Astrocyte of the cerebellum (primary cell): ENCODE results near the gene FSCN2.
"Not testable (repeated sequence)": the region's sequence is repeated elsewhere in the genome, so short reads cannot be mapped to it uniquely, and the experiment has no call there.

ENCODE experiments used
- DNase-seq: peaks from one replicate; pipeline ENCODE4 v3.0.0-alpha.2; 2011; ENCODE audit warnings: low read depth
- H3K4me3 ChIP-seq: 2 replicates; pipeline ENCODE4 v1.5.1; 2011; ENCODE audit warnings: mild to moderate bottlenecking, low read depth, low read length, moderate library complexity
- in situ Hi-C: cut with HindIII; loops from 2 replicates; pipeline ENCODE4 v1.10.0; 2017; ENCODE audit warnings: low sequenced_read_pairs
- TF ChIP-seq, protein P1 (sequence below): IDR thresholded peaks from 2 replicates; pipeline ENCODE4 v1.5.1; 2012; ENCODE audit warnings: low read length, low read depth, moderate library complexity, mild to moderate bottlenecking; ENCODE audit errors: missing control alignments

FSCN2 gene

GRCh38 chr17:81582749-81583148, 54.6 kb downstream of the FSCN2 start:
- DNase-seq, result no peak
- TF ChIP-seq, protein P1, sequence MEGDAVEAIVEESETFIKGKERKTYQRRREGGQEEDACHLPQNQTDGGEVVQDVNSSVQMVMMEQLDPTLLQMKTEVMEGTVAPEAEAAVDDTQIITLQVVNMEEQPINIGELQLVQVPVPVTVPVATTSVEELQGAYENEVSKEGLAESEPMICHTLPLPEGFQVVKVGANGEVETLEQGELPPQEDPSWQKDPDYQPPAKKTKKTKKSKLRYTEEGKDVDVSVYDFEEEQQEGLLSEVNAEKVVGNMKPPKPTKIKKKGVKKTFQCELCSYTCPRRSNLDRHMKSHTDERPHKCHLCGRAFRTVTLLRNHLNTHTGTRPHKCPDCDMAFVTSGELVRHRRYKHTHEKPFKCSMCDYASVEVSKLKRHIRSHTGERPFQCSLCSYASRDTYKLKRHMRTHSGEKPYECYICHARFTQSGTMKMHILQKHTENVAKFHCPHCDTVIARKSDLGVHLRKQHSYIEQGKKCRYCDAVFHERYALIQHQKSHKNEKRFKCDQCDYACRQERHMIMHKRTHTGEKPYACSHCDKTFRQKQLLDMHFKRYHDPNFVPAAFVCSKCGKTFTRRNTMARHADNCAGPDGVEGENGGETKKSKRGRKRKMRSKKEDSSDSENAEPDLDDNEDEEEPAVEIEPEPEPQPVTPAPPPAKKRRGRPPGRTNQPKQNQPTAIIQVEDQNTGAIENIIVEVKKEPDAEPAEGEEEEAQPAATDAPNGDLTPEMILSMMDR, result no peak
- in situ Hi-C loops, result no loop called here
- no peak overlapping the region for H3K4me3 ChIP-seq

DNA sequence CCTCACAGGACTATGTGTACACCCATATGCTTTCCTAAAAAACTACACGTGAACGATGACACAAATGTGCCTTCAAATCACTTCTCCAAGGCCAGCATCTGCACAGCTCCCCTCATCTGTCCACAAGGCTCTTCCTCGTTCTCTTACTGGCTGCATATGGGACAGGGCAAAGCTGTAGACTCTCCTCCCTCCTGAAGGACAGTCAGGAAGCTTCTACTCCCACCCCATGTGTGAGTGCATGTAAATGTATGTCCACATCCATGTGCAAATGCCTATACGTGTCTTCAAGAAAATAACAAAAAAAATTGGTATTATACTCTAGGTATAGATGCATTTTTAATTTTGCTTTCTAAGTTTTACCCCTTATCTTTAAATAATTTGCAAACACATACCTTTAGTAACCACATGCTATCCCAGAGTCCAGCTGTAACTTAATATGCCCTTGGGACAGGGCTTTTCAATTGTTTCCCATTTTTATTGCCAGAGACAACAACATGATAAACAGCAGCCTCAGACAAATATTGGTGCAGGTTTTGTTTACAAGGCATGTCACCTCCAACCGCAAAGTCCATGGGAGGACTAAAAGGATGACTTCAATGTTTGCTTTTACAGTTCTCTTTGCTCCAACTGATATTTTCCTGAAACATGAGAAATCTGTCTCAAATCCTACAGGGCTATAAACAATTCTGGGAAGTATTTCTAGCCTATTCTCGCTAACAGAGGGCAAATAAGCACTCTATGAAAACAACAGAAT, 55.6 kb downstream of the FSCN2 start:
- TF ChIP-seq, protein P1, result no peak
- DNase-seq, result no peak
- no peak overlapping the region for H3K4me3 ChIP-seq
- in situ Hi-C loops, result no loop called here

- in situ Hi-C loops, DNase-seq, H3K4me3 ChIP-seq: not testable (repeated sequence)
These were observed 56.6 kb downstream of the FSCN2 start for GRCh38 chr17:81584771-81585170.

DNA sequence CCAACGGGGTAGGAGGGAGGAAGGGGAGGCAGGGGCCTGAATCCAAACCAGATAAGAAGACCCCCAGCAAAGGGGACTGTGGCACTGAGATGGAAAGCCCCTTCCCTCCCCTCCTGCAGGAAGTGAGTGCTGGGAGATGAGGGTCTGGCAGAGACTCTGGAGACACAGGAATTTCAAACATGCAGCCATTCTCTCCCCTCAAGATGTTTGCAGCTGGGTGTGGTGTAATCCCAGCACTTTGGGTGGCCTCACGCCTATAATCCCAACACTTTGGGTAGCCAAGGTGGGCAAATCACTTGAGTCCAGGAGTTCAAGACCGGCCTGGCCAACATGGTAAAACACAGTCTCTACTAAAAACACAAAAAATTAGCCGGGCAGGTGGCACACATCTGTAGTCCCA, 57.9 kb downstream of the FSCN2 start:
- H3K4me3 ChIP-seq, result no peak overlapping the region
- DNase-seq, result no peak
- in situ Hi-C loops, result no loop called here
- TF ChIP-seq, protein P1, result no peak
